ENCODE data around the gene CTDP1.

CTDP1 gene

DNA sequence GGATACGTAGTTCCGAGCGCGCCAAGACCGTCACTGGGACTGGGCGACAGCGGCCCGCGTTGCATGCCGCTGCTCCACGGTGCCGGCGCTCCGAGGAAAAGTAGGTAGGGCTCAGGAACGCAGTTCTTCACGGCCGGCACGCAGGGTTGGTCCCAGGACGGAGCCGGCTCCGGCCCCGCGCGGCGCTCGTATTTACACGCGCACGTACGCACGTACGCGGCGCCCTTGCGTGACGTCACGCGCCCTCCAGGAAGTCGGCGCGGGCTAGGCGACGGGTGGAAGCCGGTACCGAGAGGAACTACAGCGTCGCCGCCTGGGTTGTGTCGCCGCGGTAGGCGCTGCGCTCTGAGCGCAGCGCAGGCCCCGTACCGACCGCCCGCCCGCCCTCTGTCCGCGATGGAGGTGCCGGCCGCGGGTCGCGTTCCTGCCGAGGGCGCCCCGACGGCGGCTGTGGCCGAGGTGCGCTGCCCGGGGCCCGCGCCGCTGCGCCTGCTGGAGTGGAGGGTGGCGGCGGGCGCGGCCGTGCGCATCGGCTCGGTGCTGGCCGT lies at the start of gene CTDP1:
Gene CTDP1 (plus strand): TSS at position 252 of the 548 bp plus-strand sequence. CDS start 145 bp downstream, at position 397.
- DNase-seq (ENCODE audit: low read depth): peak; percentile 81

GRCh38 chr18:79630281-79631095 lies 49.1 kb upstream of the CTDP1 start:
- no peak for DNase-seq (ENCODE audit: low read depth)

DNA sequence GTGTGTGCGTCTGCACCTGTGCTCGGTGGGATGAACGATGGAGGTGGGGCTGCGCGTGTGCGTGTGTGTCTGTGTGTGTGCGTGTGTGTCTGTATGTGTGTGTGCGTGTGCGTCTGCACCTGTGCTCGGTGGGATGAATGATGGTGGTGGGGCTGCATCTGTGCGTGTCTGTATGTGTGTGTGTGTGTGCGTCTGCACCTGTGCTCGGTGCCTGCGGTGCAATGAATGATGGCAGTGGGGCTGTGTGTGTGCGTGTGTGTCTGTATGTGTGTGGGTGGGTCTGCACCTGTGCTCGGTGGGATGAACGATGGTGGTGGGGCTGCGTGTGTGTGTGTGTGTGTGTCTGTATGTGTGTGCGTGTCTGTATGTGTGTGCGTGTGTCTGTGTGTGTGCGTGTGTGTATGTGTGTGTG lies 48.5 kb upstream of the CTDP1 start:
- DNase-seq (ENCODE audit: low read depth): no peak

- no peak for DNase-seq (ENCODE audit: low read depth)
Measured at GRCh38 chr18:79631761-79632446, 47.7 kb upstream of the CTDP1 start.

GRCh38 chr18:79632765-79633164 lies 46.8 kb upstream of the CTDP1 start:
- DNase-seq (ENCODE audit: low read depth): no peak

- DNase-seq (ENCODE audit: low read depth): no peak
Measured at GRCh38 chr18:79634186-79634585, 45.4 kb upstream of the CTDP1 start.

- DNase-seq (ENCODE audit: low read depth): no peak
Measured at GRCh38 chr18:79634593-79635426, 44.8 kb upstream of the CTDP1 start.

GRCh38 chr18:79635427-79635726 lies 44.2 kb upstream of the CTDP1 start:
- DNase-seq (ENCODE audit: low read depth): no peak

DNA sequence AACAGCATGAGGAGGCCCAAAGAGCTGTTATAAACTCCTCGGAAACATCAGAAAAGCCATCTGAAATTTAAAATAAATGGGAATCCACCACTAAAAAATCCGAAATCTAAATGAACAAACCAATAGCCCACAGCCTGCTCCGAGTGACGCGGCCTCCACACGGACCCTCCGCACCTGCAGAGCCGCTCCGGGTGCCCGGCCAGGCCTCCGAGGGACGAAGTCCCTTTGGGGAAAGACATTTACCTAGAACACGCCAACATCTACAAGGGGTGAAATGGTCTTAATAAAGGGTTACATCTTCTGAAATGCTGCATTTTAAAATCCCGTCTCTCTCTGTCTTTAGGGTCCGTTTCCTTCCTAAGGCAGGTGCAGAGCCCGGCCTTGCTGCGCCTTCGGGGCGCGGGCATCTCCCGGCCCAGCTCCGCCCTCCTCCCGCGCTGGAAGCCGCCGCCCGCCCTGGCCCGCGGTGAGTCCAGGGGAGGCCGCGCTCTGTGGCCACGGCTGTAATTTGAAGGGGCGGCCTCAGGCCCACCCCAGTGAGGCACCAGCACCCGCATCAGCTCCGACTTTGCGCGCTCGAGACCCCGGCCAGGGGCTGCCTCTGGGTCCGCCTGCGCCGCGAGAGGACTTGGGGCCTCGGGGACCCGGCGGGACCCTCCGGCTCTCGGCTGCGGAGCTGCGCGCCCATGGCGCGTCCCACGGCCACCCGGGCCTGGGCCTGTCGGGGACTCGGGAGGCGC lies 42.3 kb upstream of the CTDP1 start:
- DNase-seq (ENCODE audit: low read depth): no peak

DNA sequence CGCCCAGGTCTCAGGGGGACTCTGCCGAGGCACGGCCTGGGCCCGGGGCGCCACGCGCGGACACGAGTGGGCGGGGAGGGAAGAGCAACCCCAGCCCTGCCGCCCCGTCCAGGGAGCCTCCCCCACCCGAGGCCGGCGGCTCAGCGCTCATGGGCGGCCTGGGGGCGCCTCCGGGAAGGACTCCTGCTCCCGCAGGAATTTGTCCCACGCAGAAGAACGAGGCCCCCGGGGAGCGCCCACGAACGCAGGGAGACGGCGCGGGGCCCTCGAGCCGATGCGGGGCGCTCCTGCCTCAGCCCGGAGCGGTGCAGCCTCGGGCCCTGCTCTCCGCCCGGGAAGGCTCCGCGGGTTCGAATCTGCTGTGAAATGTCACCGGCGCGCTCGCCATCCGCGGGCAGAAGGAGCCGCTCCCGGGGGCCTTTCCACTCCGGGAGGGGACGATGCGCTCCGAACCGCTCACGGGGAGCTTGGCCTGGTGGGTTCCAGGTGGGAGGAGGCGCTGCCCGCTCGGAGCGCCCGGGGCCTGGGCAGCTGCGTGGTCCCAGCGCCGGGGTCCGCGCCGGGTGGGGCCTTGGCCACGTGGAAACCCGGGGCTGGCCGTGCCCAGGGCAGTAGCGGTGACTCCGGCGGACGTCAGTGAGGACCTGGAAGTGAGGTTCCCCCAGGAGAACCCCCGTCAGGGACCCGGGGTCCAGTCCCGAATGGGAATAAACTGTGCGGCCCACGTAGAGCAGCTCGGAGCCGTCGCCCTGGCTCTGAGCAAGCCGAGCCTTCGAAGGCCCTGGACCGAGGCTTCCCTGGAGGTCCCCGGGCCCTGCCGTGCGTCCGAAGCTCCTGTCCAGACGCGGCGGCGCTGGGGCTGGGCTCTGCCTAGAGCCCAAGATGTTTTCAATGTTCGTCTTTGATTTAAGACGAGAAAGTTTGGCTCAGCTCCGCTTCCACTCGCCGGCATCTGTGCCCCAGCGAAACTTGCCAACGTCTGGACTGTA lies 41.4 kb upstream of the CTDP1 start:
- no peak for DNase-seq (ENCODE audit: low read depth)

DNA sequence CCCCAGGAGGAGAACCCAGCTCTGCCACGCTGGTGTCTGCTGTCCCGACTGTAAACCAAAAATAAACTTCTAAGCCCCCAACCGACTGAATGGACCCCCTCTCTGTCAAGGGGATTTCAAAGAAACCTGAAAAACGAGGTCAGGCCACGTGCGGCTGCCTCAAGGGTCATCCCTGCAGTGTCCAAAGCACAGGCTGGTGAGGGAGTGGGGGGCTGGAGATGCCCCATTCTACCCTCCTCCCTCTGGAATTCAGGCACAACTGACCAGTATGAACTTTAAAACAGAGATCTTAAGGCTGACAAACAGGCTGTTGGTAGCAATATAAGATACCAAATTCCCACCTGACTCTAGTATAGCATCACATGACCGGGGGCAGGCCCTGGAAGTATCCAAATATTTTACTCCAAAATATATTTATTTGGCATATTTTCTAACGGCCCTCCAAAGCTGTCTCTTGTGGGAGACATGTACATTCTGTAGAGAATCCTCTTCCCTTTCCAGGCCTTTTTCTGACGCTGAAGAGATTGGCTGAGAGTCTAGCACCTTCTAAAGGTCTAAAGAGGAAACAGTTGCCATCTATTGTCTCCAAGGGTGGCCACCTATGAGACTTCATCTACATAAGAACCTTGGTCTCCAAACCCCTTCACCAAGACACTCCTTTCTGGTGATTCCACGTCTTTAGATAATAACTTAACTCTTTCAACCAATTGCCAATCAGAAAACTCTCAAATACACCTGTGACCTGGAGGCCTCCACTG lies 40.4 kb upstream of the CTDP1 start:
- no peak for DNase-seq (ENCODE audit: low read depth)

- no peak for DNase-seq (ENCODE audit: low read depth)
Measured at GRCh38 chr18:79640064-79640672, 39.4 kb upstream of the CTDP1 start.

DNA sequence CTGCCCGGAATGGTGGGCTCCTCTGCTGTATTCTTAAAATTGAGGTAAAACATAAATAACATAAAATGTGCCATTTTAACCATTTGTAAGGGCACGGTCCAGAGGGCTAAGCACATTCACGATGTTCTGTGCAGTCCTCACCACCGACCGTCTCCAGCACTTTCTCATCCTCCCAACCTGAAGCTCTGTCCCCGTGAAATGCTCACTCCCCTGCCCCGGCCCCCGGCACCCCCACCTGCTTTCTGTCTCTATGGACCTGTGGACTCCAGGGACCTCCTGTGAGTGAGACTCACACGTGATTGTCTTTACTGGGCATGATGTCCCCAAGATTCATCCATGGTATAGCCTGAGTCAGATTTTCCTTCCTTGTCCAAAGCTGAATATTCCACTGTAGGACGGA lies 38.7 kb upstream of the CTDP1 start:
- no peak for DNase-seq (ENCODE audit: low read depth)

DNA sequence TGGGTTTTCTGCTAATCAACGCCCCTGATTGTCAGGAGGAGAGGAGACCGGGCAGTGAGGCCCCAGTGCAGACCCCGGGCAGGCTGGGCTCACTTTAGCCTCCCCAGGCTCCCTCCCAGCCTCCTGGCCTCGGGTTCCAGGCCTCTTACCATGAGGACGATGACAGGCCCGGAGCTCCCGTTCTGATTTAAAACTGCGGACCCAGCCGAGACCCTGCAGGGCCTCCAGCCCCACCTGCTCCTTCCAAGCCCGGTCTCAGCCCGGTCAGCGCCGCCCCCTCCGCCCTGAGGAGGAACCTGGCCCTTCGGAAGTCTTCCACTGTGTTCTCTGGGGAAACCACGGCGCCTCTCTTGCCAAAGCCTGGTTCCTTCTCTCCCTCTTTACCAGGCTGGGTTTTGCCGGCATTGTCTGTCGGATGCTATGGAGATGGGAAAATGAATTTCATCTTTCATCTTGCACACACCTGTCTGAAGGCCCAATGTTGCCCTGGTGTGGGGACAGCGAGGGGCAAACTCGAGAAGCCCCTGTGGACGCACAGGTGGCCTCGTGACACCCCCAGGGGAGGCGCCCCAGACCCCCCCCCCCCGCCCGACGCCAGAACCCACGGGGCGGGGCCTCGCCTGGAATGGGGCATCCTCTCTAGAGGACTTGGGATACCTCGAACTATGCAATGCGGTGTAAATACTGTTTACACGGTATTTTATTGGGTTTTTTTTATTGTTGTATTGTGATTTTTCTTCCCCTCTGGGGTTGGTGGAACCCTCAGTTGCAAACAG lies 37.7 kb upstream of the CTDP1 start:
- DNase-seq (ENCODE audit: low read depth): no peak

GRCh38 chr18:79642626-79643025 lies 37.0 kb upstream of the CTDP1 start:
- no peak for DNase-seq (ENCODE audit: low read depth)

- DNase-seq (ENCODE audit: low read depth): no peak
Measured at GRCh38 chr18:79643054-79643984, 36.3 kb upstream of the CTDP1 start.

GRCh38 chr18:79644006-79644665 lies 35.5 kb upstream of the CTDP1 start:
- no peak for DNase-seq (ENCODE audit: low read depth)

Data from GM04504 (cell line).